Endodermal cell (in vitro differentiated cells): ENCODE results near the gene TXNIP. TPM values are rescaled to one million over a fixed set of nuclear protein-coding genes. Genes with fewer than 3 reads are reported as not detected.

Experiments
- DNase-seq: peaks from one replicate; pipeline ENCODE4 v3.0.0-alpha.2; 2017
- H3K27ac ChIP-seq: 2 replicates; pipeline ENCODE4 v1.5.1; 2013; ENCODE audit warnings: mild to moderate bottlenecking, low read depth, low read length, moderate library complexity
- H3K27me3 ChIP-seq: 2 replicates; pipeline ENCODE4 v1.6.1; 2013; ENCODE audit warnings: mild to moderate bottlenecking, low read length, moderate library complexity; ENCODE audit not compliant: insufficient read depth, control insufficient read depth, poor library complexity, severe bottlenecking
- H3K36me3 ChIP-seq: 2 replicates; pipeline ENCODE4 v1.7.0; 2013; ENCODE audit warnings: mild to moderate bottlenecking, low read length, moderate library complexity; ENCODE audit not compliant: control insufficient read depth, insufficient read depth
- H3K4me1 ChIP-seq: one replicate; pipeline ENCODE4 v1.7.0; 2013; ENCODE audit warnings: low read length; ENCODE audit not compliant: control insufficient read depth, insufficient read depth
- H3K4me3 ChIP-seq: 2 replicates; pipeline ENCODE4 v1.5.1; 2013; ENCODE audit warnings: mild to moderate bottlenecking, low read length, moderate library complexity
- H3K9ac ChIP-seq: 2 replicates; pipeline ENCODE4 v1.6.1; 2013; ENCODE audit warnings: mild to moderate bottlenecking, low read length, moderate library complexity; ENCODE audit not compliant: poor library complexity, severe bottlenecking; ENCODE audit errors: extremely low read depth
- H3K9me3 ChIP-seq: 2 replicates; pipeline ENCODE4 v1.6.1; 2013; ENCODE audit warnings: mild to moderate bottlenecking, low read length, moderate library complexity; ENCODE audit not compliant: control insufficient read depth
- H3K27ac Mint-ChIP-seq: 2 replicates; pipeline ENCODE4 v1.8.0; 2020; ENCODE audit warnings: mixed read lengths
- H3K27me3 Mint-ChIP-seq: 2 replicates; pipeline ENCODE4 v1.8.0; 2021; ENCODE audit warnings: mild to moderate bottlenecking, mixed read lengths; ENCODE audit not compliant: insufficient read depth
- H3K36me3 Mint-ChIP-seq: 2 replicates; pipeline ENCODE4 v1.8.0; 2020; ENCODE audit warnings: low read depth, mixed read lengths
- H3K4me1 Mint-ChIP-seq: 2 replicates; pipeline ENCODE4 v1.8.0; 2020; ENCODE audit warnings: mixed read lengths
- H3K4me3 Mint-ChIP-seq: 2 replicates; pipeline ENCODE4 v1.8.0; 2020; ENCODE audit warnings: mild to moderate bottlenecking, moderate library complexity, mixed read lengths
- H3K9me3 Mint-ChIP-seq: 2 replicates; pipeline ENCODE4 v1.8.0; 2020; ENCODE audit warnings: mild to moderate bottlenecking, mixed read lengths
- CTCF ChIP-seq: fragments of 200-600 bp; sonication (generic); conservative IDR thresholded peaks from 2 replicates; pipeline ENCODE4 v1.5.0; 2021; ENCODE audit warnings: antibody characterized with exemption, mild to moderate bottlenecking
- WGBS, 2 experiments: methylation state at CpG; one replicate each; pipeline versions ENCODE4 v1.1.5 to v1.1.7; 2013; ENCODE audit warnings: missing lambda C conversion rate in 2 of 2, mixed read lengths in 1 of 2; ENCODE audit not compliant: insufficient coverage in 1 of 2, insufficient read length in 1 of 2; 5-methylcytosine and 5-hydroxymethylcytosine counted together
- total RNA-seq, 2 donors: library from RNA; stranded (reverse); fragmentation: NEBNext Ultra II Directional in 1 of 2; extraction: Animal tissue kit (Norgen Biotek cat#: 25700) in 1 of 2; gene quantifications; 2 replicates in 1 of 2; 3 replicates in 1 of 2; pipeline ENCODE4 v1.2.1, GENCODE V29; 2021

The TXNIP gene
- total RNA-seq, 2 donors from 2014 or later = 9.9 to 12.2 TPM

DNA sequence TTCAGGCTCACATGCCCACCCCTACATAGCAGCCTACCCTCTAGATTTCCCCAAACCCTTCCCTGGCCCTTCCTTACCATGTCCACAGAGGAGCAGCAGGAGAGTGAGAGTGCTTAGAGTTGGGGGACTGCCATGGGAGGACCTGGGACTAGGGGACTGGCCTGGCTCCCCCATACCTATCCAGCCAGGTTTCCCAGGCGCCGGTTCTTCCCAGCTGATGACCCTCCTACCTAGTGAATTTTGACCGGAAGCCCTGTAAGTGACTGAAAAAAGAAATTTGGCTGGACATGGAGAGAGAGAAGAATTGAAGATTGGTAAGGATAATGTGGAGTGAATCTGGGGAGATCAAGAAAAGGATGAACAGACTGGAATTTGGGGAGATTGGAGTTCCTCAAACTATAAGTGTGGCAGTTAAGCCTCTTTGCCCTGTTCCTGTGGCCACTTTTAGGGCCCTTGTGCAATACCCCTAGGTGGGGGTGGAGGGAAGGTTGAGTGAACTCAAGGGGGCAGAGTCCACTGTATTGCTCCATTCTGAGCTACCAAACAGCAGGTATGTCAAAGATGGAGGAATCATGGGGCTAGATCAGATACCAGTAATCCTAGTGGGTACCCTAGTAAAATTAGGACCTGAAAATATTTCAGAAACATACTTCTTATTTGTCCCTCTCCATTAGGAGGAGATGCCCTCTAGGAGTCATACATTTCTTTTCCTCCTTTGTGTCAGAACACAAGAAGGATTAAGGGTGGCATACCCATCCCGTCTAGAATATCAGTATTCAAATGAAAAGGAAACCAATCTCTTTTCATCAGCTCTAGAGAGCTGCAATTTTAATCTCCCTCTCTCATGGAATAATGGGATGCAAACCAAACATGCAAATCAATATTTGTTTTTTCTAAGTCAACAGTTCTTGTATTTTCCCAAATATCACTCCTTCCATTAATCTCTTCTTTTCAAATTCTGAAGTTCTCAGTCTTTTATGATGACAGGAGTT lies 24.0 kb upstream of the TXNIP start:
- no peaks in the 10 kb centered on the region for H3K36me3 Mint-ChIP-seq
- Histone ChIP-seq H3K9me3 (no peaks in the 10 kb centered on the region), H3K36me3 (no peaks in the 10 kb centered on the region), H3K27me3 (peaks cover 57% of the 10 kb centered on the region), H3K27ac (no peak overlapping the region), H3K4me3 (no peak overlapping the region), H3K4me1 (no peaks in the 10 kb centered on the region), H3K9ac (no peak overlapping the region)
- H3K27ac Mint-ChIP-seq = no peak overlapping the region
- 91 to 100% methylated on average over 1 to 4 of the region's 4 CpGs for whole genome bisulfite sequencing, 2 experiments
- TF ChIP-seq CTCF = peak; percentile 13
- H3K4me3 Mint-ChIP-seq = peak overlapping the region; percentile 43
- H3K27me3 Mint-ChIP-seq = peaks cover 69% of the 10 kb centered on the region
- peaks cover 14% of the 10 kb centered on the region for H3K4me1 Mint-ChIP-seq
- no peaks in the 10 kb centered on the region for H3K9me3 Mint-ChIP-seq
- no peak for DNase-seq

DNA sequence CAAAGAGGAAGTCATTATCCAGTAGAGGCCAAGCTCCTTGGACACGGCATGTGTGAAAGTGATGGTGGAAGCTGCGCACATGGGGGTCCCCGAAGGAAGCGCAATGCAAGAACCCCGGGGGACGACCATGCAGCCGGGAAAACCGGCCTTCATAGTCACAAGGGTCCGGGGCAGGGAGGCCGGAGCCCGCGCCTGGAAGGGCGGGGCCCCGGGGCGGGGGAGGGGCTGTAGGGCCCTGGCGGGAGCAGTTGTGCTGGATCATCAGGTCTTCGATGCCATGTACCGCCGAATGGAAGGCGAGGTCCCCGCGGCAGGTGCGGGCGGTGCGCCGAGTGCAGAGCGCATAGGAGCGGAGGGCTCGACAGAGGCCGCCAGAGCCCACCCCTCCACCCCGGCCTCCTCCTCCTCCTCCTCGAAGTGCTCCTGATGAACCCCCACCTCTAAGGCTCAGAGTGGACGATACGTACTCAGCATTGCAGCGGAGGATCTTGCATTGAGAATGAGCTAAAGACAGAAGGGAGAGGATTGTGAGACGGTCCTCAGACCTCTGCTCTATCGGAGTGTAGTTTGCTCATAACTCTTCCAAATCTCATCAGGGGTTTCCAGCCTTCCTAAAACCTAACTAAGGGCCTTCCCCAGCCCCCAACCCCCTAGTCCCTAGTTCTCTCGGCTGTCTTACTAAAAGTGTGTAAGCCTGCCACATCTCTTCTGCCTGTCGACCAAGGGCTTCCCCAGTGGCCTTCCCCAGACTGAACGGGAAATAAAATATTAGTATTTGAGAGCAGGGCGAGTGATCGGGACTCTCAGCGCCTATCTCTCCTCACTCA lies 23.1 kb upstream of the TXNIP start:
- peak; percentile 81 for DNase-seq
- no peaks in the 10 kb centered on the region for H3K4me1 ChIP-seq
- H3K4me1 Mint-ChIP-seq = peaks cover 14% of the 10 kb centered on the region
- no peak overlapping the region for H3K27ac ChIP-seq
- H3K36me3 Mint-ChIP-seq = no peaks in the 10 kb centered on the region
- no peaks in the 10 kb centered on the region for H3K36me3 ChIP-seq
- 56 to 66% methylated on average over 24 to 43 of the region's 43 CpGs for WGBS, 2 experiments
- H3K27me3 Mint-ChIP-seq = peaks cover 67% of the 10 kb centered on the region
- TF ChIP-seq CTCF = no peak
- no peak overlapping the region for H3K27ac Mint-ChIP-seq
- peak overlapping the region; percentile 43 for H3K4me3 Mint-ChIP-seq
- peaks cover 57% of the 10 kb centered on the region for H3K27me3 ChIP-seq
- no peaks in the 10 kb centered on the region for H3K9me3 ChIP-seq
- no peak overlapping the region for H3K9ac ChIP-seq
- no peaks in the 10 kb centered on the region for H3K9me3 Mint-ChIP-seq
- H3K4me3 ChIP-seq = no peak overlapping the region

DNA sequence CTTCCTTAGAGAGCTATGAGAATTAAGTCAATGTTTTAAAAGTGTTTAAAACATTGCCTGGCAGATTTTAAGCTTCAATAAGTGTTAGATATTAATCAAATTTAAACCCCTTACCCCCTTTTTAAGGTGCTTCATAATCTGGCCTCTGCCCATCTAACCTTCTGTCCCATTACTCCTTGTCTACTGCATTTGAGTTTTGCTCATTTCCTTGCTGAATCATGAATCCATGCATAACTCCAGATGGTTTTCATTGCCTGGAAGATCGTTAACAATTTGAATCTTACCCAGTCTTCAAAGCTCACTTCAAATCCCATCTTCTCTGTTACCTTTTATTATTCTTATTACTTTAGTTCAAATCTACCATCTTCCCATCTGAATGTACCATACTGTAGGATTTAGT lies 20.5 kb upstream of the TXNIP start:
- Mint-ChIP-seq H3K27ac (no peak overlapping the region), H3K4me1 (peaks cover 10% of the 10 kb centered on the region), H3K4me3 (no peak overlapping the region), H3K9me3 (no peaks in the 10 kb centered on the region), H3K27me3 (peaks cover 55% of the 10 kb centered on the region), H3K36me3 (no peaks in the 10 kb centered on the region)
- Histone ChIP-seq H3K9me3 (no peaks in the 10 kb centered on the region), H3K27me3 (peaks cover 54% of the 10 kb centered on the region), H3K4me1 (no peaks in the 10 kb centered on the region), H3K9ac (no peak overlapping the region), H3K4me3 (no peak overlapping the region), H3K36me3 (no peaks in the 10 kb centered on the region), H3K27ac (no peak overlapping the region)
- WGBS, 2 experiments = 80 to 95% methylated on average over 1 of the region's 1 CpG
- no peak for DNase-seq
- TF ChIP-seq CTCF = no peak
